Uterus (tissue), 4 donors: ENCODE data around the gene PTGFRN. TPM values are rescaled to one million over a fixed set of nuclear protein-coding genes. Genes with fewer than 3 reads are reported as not detected.

Experiments used
- DNase-seq, 2 donors: peaks; one replicate each; pipeline ENCODE4 v3.0.0-alpha.2; 2019 to 2020
- H3K27ac ChIP-seq, 2 donors: fragments of 200-600 bp; sonication (generic); 1 replicate in 1 of 2; 2 replicates in 1 of 2; pipeline ENCODE4 v1.5.1; 2016 to 2018
- H3K27me3 ChIP-seq, 2 donors: fragments of 200-600 bp; sonication (generic); one replicate each; pipeline ENCODE4 v1.5.1; 2018 to 2019; ENCODE audit warnings: control low read depth in 1 of 2
- H3K36me3 ChIP-seq, 2 donors: fragments of 200-600 bp; sonication (generic); one replicate each; pipeline ENCODE4 v1.5.1; 2019; ENCODE audit warnings: control low read depth in 1 of 2
- H3K4me1 ChIP-seq, 2 donors: fragments of 200-600 bp; sonication (generic); one replicate each; pipeline ENCODE4 v1.5.1; 2018 to 2019; ENCODE audit warnings: control low read depth in 1 of 2
- H3K4me3 ChIP-seq, 2 donors: fragments of 200-600 bp; sonication (generic); 1 replicate in 1 of 2; 2 replicates in 1 of 2; pipeline ENCODE4 v1.5.1; 2018 to 2019; ENCODE audit warnings: mild to moderate bottlenecking in 1 of 2
- H3K9me3 ChIP-seq, 2 donors: fragments of 200-600 bp; sonication (generic); one replicate each; pipeline ENCODE4 v1.5.1; 2019; ENCODE audit warnings: control low read depth in 1 of 2
- CTCF ChIP-seq, 4 experiments: fragments of 200-600 bp in 2 of 4; fragments of 450-650 bp in 2 of 4; sonication (generic) in 2 of 4; IDR thresholded peaks; one replicate each; pipeline ENCODE4 v1.5.1; 2016 to 2019; ENCODE audit warnings: antibody characterized with exemption in 4 of 4, mild to moderate bottlenecking in 2 of 4, moderate library complexity in 1 of 4
- POLR2A ChIP-seq, 2 donors: fragments of 450-650 bp; IDR thresholded peaks; one replicate each; pipeline ENCODE4 v1.6.1; 2016; ENCODE audit warnings: antibody characterized with exemption in 2 of 2, mild to moderate bottlenecking in 1 of 2, moderate library complexity in 1 of 2
- intact Hi-C: fragments of 100-400 bp; cut with DNase I; formaldehyde crosslinking; loops from one replicate; pipeline ENCODE4 v1.15.1; 2023; ENCODE audit warnings: low total_unique reads
- total RNA-seq, 4 donors: library from RNA; depleted of rRNA in 3 of 4; stranded (reverse); fragments of >200 nt in 3 of 4; gene quantifications; one replicate each; pipeline versions ENCODE4 v1.1.0 to v1.2.4, GENCODE V29; 2014 to 2023
- donor health status: DM: yes; HTN: yes; CAD: no.

The PTGFRN gene
- total RNA-seq, 4 donors from 2014 or later = 32.4 to 134 (median 88.8) TPM

- Histone ChIP-seq H3K27me3 (no peaks in the 10 kb centered on the region), H3K27ac (peak overlapping the region in 1 of 2 donors; percentile 16), H3K4me1 (peaks cover 0 to 3% of the 10 kb centered on the region in 2 donors), H3K4me3 (no peak overlapping the region), H3K36me3 (no peaks in the 10 kb centered on the region), H3K9me3 (no peaks in the 10 kb centered on the region)
- DNase-seq = peak; percentile 44 to 54
- TF ChIP-seq CTCF (IDR thresholded peaks at IDR 0.05) (no peak), POLR2A (IDR thresholded peaks at IDR 0.05) (no peak)
- intact Hi-C loops = no loop called here
These were observed 44.7 kb downstream of the PTGFRN start for GRCh38 chr1:116954440-116954839.

- Histone ChIP-seq H3K4me1 (peaks cover 0 to 3% of the 10 kb centered on the region in 2 donors), H3K9me3 (no peaks in the 10 kb centered on the region), H3K36me3 (no peaks in the 10 kb centered on the region), H3K27ac (no peak overlapping the region), H3K27me3 (no peaks in the 10 kb centered on the region), H3K4me3 (no peak overlapping the region)
- DNase-seq = no peak
- intact Hi-C loops = no loop called here
- TF ChIP-seq CTCF (IDR thresholded peaks at IDR 0.05) (no peak), POLR2A (IDR thresholded peaks at IDR 0.05) (no peak)
These were observed 46.7 kb downstream of the PTGFRN start for GRCh38 chr1:116956378-116956777.

GRCh38 chr1:116957646-116958045, 47.9 kb downstream of the PTGFRN start:
- TF ChIP-seq POLR2A (IDR thresholded peaks at IDR 0.05) (no peak), CTCF (IDR thresholded peaks at IDR 0.05) (no peak)

GRCh38 chr1:116958110-116958509, 48.4 kb downstream of the PTGFRN start:
- Histone ChIP-seq H3K27ac (no peak overlapping the region), H3K4me1 (peaks cover 0 to 8% of the 10 kb centered on the region in 2 donors), H3K9me3 (no peaks in the 10 kb centered on the region), H3K27me3 (no peaks in the 10 kb centered on the region), H3K36me3 (no peaks in the 10 kb centered on the region), H3K4me3 (no peak overlapping the region)
- TF ChIP-seq POLR2A (IDR thresholded peaks at IDR 0.05) = no peak
- no peak for TF ChIP-seq CTCF (IDR thresholded peaks at IDR 0.05)
- DNase-seq = no peak
- intact Hi-C loops = no loop called here

More at GRCh38 chr1:116957646-116958045, 47.9 kb downstream of the PTGFRN start:
- Histone ChIP-seq H3K27ac (no peak overlapping the region), H3K36me3 (no peaks in the 10 kb centered on the region), H3K27me3 (no peaks in the 10 kb centered on the region), H3K4me3 (no peak overlapping the region), H3K9me3 (no peaks in the 10 kb centered on the region), H3K4me1 (peaks cover 0 to 4% of the 10 kb centered on the region in 2 donors)
- no peak for DNase-seq
- intact Hi-C loops = no loop called here

- intact Hi-C loops = no loop called here
- H3K4me1 ChIP-seq = peaks cover 0 to 10% of the 10 kb centered on the region in 2 donors
- H3K4me3 ChIP-seq = no peak overlapping the region
- no peaks in the 10 kb centered on the region for H3K27me3 ChIP-seq
- no peak overlapping the region for H3K27ac ChIP-seq
- no peak for TF ChIP-seq POLR2A (IDR thresholded peaks at IDR 0.05)
- no peak for TF ChIP-seq CTCF (IDR thresholded peaks at IDR 0.05)
- no peaks in the 10 kb centered on the region for H3K9me3 ChIP-seq
- no peak for DNase-seq
- no peaks in the 10 kb centered on the region for H3K36me3 ChIP-seq
These were observed 49.3 kb downstream of the PTGFRN start for GRCh38 chr1:116958977-116959376.
